WTC11 (cell line): ENCODE measurements around the gene MPV17L2. TPM values are rescaled to one million over a fixed set of nuclear protein-coding genes. Genes with fewer than 3 reads are reported as not detected.

Source experiments
- ATAC-seq: fragments of 200-7000 bp; cut with Tn5 transposase; 2 replicates; pipeline ENCODE4 v1.10.0; 2021; ENCODE audit warnings: mild to moderate bottlenecking, moderate library complexity
- CTCF ChIA-PET: fragments of 300-600 bp; sonication (Branson Sonifier 250); formaldehyde crosslinking; loops from one replicate; lab custom pipeline; 2021; ENCODE audit warnings: antibody characterized with exemption; lab: Charles Lee
- POLR2A ChIA-PET: fragments of 350-600 bp; sonication (Branson Sonifier 250); formaldehyde crosslinking; loops from one replicate; lab custom pipeline; 2021; ENCODE audit warnings: antibody characterized with exemption; lab: Charles Lee
- DNase-seq: peaks from one replicate; pipeline ENCODE4 v3.0.0; 2021; ENCODE audit warnings: low spot score
- H3K27ac Mint-ChIP-seq: 2 replicates; pipeline ENCODE4 v1.8.0; 2021; ENCODE audit warnings: mixed read lengths
- H3K27me3 Mint-ChIP-seq: 2 replicates; pipeline ENCODE4 v1.8.0; 2021; ENCODE audit warnings: low read depth, mild to moderate bottlenecking, moderate library complexity, mixed read lengths
- H3K36me3 Mint-ChIP-seq: 2 replicates; pipeline ENCODE4 v1.8.0; 2021; ENCODE audit warnings: mixed read lengths
- H3K4me1 Mint-ChIP-seq: 2 replicates; pipeline ENCODE4 v1.8.0; 2022; ENCODE audit warnings: mixed read lengths
- H3K4me3 Mint-ChIP-seq: 2 replicates; pipeline ENCODE4 v1.8.0; 2021; ENCODE audit warnings: mild to moderate bottlenecking, moderate library complexity, mixed read lengths
- H3K9me3 Mint-ChIP-seq: 2 replicates; pipeline ENCODE4 v1.8.0; 2021; ENCODE audit warnings: mixed read lengths
- CBFB ChIP-seq: sonication (generic); formaldehyde crosslinking; IDR thresholded peaks from 2 replicates; pipeline ENCODE4 v1.8.1; 2022; ENCODE audit warnings: mild to moderate bottlenecking, low read depth, missing genetic modification reagents
- ELF4 ChIP-seq: sonication (generic); formaldehyde crosslinking; IDR thresholded peaks from 2 replicates; pipeline ENCODE4 v1.8.1; 2022; ENCODE audit warnings: low read depth, mild to moderate bottlenecking, moderate library complexity, missing genetic modification reagents
- ESRRA ChIP-seq: sonication (generic); formaldehyde crosslinking; IDR thresholded peaks from 2 replicates; pipeline ENCODE4 v1.8.1; 2022; ENCODE audit warnings: mild to moderate bottlenecking, missing genetic modification reagents, borderline replicate concordance
- ETV6 ChIP-seq: sonication (generic); formaldehyde crosslinking; IDR thresholded peaks from 2 replicates; pipeline ENCODE4 v1.8.1; 2022; ENCODE audit warnings: mild to moderate bottlenecking, missing genetic modification reagents
- FOXK1 ChIP-seq: sonication (generic); formaldehyde crosslinking; IDR thresholded peaks from 2 replicates; pipeline ENCODE4 v1.8.0; 2022; ENCODE audit warnings: mild to moderate bottlenecking, moderate library complexity, missing genetic modification reagents
- GTF2I ChIP-seq: fragments of 250-450 bp; sonication (Bioruptor Pico); conservative IDR thresholded peaks from 2 replicates; pipeline ENCODE4 v1.4.0; 2021; ENCODE audit warnings: mild to moderate bottlenecking
- HMGA2 ChIP-seq: fragments of 250-450 bp; sonication (Bioruptor Pico); IDR thresholded peaks from 2 replicates; pipeline ENCODE4 v1.4.0; 2021; ENCODE audit warnings: mild to moderate bottlenecking, moderate library complexity
- NFYB ChIP-seq: sonication (generic); formaldehyde crosslinking; conservative IDR thresholded peaks from 2 replicates; pipeline ENCODE4 v1.8.0; 2022; ENCODE audit warnings: low read depth, missing genetic modification reagents
- NR1H2 ChIP-seq: sonication (generic); formaldehyde crosslinking; IDR thresholded peaks from 2 replicates; pipeline ENCODE4 v1.9.0; 2021; ENCODE audit warnings: mild to moderate bottlenecking, moderate library complexity, missing genetic modification reagents
- NR2C2 ChIP-seq: sonication (generic); formaldehyde crosslinking; IDR thresholded peaks from 2 replicates; pipeline ENCODE4 v1.8.0; 2022; ENCODE audit warnings: mild to moderate bottlenecking, missing genetic modification reagents
- NR3C1 ChIP-seq: sonication (generic); formaldehyde crosslinking; conservative IDR thresholded peaks from 2 replicates; pipeline ENCODE4 v1.8.1; 2023; ENCODE audit warnings: low read depth, mild to moderate bottlenecking, missing genetic modification reagents
- PRDM15 ChIP-seq: sonication (generic); formaldehyde crosslinking; IDR thresholded peaks from 2 replicates; pipeline ENCODE4 v1.8.0; 2022; ENCODE audit warnings: missing genetic modification reagents
- SP1 ChIP-seq: sonication (generic); formaldehyde crosslinking; conservative IDR thresholded peaks from 2 replicates; pipeline ENCODE4 v1.8.1; 2022; ENCODE audit warnings: missing genetic modification reagents
- TP53 ChIP-seq: sonication (generic); formaldehyde crosslinking; IDR thresholded peaks from 2 replicates; pipeline ENCODE4 v1.8.1; 2023; ENCODE audit warnings: mild to moderate bottlenecking, missing genetic modification reagents
- ZNF121 ChIP-seq: sonication (generic); formaldehyde crosslinking; IDR thresholded peaks from 2 replicates; pipeline ENCODE4 v1.8.0; 2023; ENCODE audit warnings: missing genetic modification reagents
- ZNF232 ChIP-seq: sonication (generic); formaldehyde crosslinking; IDR thresholded peaks from 2 replicates; pipeline ENCODE4 v1.8.0; 2022; ENCODE audit warnings: mild to moderate bottlenecking, missing genetic modification reagents
- ZNF416 ChIP-seq: fragments of 250-450 bp; sonication (Bioruptor Pico); IDR thresholded peaks from 2 replicates; pipeline ENCODE4 v1.9.0; 2021; ENCODE audit warnings: mild to moderate bottlenecking, inconsistent platforms
- total RNA-seq: library from RNA; stranded (reverse); gene quantifications from 3 replicates; pipeline ENCODE4 v1.2.3, GENCODE V29; 2021
- TF ChIP-seq, protein P1 (sequence below): sonication (generic); formaldehyde crosslinking; IDR thresholded peaks from 2 replicates; pipeline ENCODE4 v1.8.1; 2023; ENCODE audit warnings: mild to moderate bottlenecking, missing genetic modification reagents, moderate library complexity
- TF ChIP-seq, protein P2 (sequence below): fragments of 250-450 bp; sonication (Bioruptor Pico); IDR thresholded peaks from 2 replicates; pipeline ENCODE4 v1.9.0; 2021; ENCODE audit warnings: mild to moderate bottlenecking, borderline replicate concordance
- TF ChIP-seq, protein P3 (sequence below): sonication (generic); formaldehyde crosslinking; IDR thresholded peaks from 2 replicates; pipeline ENCODE4 v1.8.0; 2022; ENCODE audit warnings: mild to moderate bottlenecking, missing genetic modification reagents
- TF ChIP-seq, protein P4 (sequence below): fragments of 250-450 bp; sonication (Bioruptor Pico); IDR thresholded peaks from 2 replicates; pipeline ENCODE4 v1.9.0; 2021; ENCODE audit warnings: mild to moderate bottlenecking

The MPV17L2 gene
- total RNA-seq, 1 experiment from 2014 or later, result 29.8 TPM

DNA sequence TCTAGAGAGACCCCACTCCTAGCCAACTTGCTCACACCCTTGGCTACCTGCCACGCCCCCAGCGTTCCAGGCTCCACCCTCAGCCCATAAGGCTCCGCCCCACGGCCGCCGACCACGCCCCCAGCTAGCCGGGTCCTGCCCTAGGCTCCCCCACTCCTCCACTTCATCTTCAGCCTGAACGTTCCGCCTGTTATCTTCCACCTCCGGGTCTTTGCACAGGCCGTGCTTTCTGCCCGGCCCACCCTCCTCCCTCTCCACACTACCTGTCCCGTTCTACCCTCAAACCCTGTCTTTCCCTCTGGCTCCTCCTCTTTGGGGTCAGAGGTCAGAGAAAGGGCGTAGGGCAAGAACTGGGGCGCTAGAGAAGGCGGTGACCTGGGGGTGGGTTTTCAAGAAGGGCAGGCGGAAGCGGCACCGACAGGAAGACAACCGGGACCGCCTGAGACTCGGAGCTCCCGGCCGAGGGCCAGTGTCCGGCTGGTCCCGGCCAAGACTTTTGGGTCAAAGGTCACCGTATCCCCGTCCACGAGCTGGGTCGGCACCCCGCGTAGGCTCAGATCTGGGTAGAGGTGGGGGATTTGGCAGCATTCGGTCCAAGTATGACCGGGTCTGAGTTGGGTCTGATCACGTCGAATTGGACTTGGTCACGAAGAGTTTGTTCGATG is 31.0 kb downstream of the MPV17L2 start:
- Mint-ChIP-seq H3K27me3 (peaks cover 43% of the 10 kb centered on the region), H3K9me3 (no peaks in the 10 kb centered on the region), H3K4me1 (peaks cover 30% of the 10 kb centered on the region), H3K36me3 (no peaks in the 10 kb centered on the region), H3K27ac (peak overlapping the region; percentile 100), H3K4me3 (peak overlapping the region; percentile 92)
- DNase-seq (peak; percentile 95), ATAC-seq (peak; percentile 56)
- ChIA-PET POLR2A (interaction anchor here (0.9 to 2.1 kb wide), 8 partner anchors 9 to 73 kb away, joined by 3 to 26 read pairs (median 5); partner anchors contain the start of genes JUND and RAB3A), CTCF (interaction anchor here (0.5 to 3.9 kb wide), 31 partner anchors 9 to 226 kb away, joined by 3 to 72 read pairs (median 5); partner anchors contain the start of genes ARRDC2, GDF15, JUND and LSM4)
- TF ChIP-seq PRDM15 (peak; percentile 99), ETV6 (CRISPR knock-in tag) (peak; percentile 19; the same call in 1 of the 2 replicates), HMGA2 (CRISPR knock-in tag) (no peak), NR2C2 (CRISPR knock-in tag) (peak; percentile 95), ESRRA (no peak), ZNF232 (CRISPR knock-in tag) (peak; percentile 77; the same call in 1 of the 2 replicates), FOXK1 (peak; percentile 54; the same call in 1 of the 2 replicates), ELF4 (CRISPR knock-in tag) (no peak), SP1 (peak; percentile 93), NR1H2 (CRISPR knock-in tag) (no peak), TP53 (CRISPR knock-in tag) (0 out of 2 replicates have a peak, but pooled peaks have one; percentile 66), CBFB (0 out of 2 replicates have a peak, but pooled peaks have one; percentile 79), ZNF416 (CRISPR knock-in tag) (no peak), ZNF121 (peak; percentile 75; the same call in 1 of the 2 replicates), GTF2I (CRISPR knock-in tag) (0 out of 2 replicates have a peak, but pooled peaks have one; percentile 41), NR3C1 (CRISPR knock-in tag) (0 out of 2 replicates have a peak, but pooled peaks have one; percentile 37), NFYB (no peak)
- TF ChIP-seq, protein P1, sequence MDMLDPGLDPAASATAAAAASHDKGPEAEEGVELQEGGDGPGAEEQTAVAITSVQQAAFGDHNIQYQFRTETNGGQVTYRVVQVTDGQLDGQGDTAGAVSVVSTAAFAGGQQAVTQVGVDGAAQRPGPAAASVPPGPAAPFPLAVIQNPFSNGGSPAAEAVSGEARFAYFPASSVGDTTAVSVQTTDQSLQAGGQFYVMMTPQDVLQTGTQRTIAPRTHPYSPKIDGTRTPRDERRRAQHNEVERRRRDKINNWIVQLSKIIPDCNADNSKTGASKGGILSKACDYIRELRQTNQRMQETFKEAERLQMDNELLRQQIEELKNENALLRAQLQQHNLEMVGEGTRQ, result 0 out of 2 replicates have a peak, but pooled peaks have one; percentile 32
- TF ChIP-seq, protein P2, sequence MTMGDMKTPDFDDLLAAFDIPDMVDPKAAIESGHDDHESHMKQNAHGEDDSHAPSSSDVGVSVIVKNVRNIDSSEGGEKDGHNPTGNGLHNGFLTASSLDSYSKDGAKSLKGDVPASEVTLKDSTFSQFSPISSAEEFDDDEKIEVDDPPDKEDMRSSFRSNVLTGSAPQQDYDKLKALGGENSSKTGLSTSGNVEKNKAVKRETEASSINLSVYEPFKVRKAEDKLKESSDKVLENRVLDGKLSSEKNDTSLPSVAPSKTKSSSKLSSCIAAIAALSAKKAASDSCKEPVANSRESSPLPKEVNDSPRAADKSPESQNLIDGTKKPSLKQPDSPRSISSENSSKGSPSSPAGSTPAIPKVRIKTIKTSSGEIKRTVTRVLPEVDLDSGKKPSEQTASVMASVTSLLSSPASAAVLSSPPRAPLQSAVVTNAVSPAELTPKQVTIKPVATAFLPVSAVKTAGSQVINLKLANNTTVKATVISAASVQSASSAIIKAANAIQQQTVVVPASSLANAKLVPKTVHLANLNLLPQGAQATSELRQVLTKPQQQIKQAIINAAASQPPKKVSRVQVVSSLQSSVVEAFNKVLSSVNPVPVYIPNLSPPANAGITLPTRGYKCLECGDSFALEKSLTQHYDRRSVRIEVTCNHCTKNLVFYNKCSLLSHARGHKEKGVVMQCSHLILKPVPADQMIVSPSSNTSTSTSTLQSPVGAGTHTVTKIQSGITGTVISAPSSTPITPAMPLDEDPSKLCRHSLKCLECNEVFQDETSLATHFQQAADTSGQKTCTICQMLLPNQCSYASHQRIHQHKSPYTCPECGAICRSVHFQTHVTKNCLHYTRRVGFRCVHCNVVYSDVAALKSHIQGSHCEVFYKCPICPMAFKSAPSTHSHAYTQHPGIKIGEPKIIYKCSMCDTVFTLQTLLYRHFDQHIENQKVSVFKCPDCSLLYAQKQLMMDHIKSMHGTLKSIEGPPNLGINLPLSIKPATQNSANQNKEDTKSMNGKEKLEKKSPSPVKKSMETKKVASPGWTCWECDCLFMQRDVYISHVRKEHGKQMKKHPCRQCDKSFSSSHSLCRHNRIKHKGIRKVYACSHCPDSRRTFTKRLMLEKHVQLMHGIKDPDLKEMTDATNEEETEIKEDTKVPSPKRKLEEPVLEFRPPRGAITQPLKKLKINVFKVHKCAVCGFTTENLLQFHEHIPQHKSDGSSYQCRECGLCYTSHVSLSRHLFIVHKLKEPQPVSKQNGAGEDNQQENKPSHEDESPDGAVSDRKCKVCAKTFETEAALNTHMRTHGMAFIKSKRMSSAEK, result no peak
- TF ChIP-seq, protein P3, sequence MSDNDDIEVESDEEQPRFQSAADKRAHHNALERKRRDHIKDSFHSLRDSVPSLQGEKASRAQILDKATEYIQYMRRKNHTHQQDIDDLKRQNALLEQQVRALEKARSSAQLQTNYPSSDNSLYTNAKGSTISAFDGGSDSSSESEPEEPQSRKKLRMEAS (CRISPR knock-in tag), result peak; percentile 52; the same call in 1 of the 2 replicates
- TF ChIP-seq, protein P4, sequence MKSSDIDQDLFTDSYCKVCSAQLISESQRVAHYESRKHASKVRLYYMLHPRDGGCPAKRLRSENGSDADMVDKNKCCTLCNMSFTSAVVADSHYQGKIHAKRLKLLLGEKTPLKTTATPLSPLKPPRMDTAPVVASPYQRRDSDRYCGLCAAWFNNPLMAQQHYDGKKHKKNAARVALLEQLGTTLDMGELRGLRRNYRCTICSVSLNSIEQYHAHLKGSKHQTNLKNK (CRISPR knock-in tag), result no peak
